Suprapubic skin (tissue), 4 donors: ENCODE results near the gene FOXRED2. TPM values are rescaled to one million over a fixed set of nuclear protein-coding genes. Genes with fewer than 3 reads are reported as not detected.

ENCODE experiments used
- DNase-seq, 2 donors: peaks; one replicate each; pipeline ENCODE4 v3.0.0-alpha.2; 2019; ENCODE audit warnings: low spot score in 2 of 2
- H3K27ac ChIP-seq: fragments of 200-600 bp; sonication (generic); one replicate; pipeline ENCODE4 v1.5.1; 2019
- H3K27me3 ChIP-seq: fragments of 200-600 bp; sonication (generic); one replicate; pipeline ENCODE4 v1.5.1; 2019
- H3K36me3 ChIP-seq: fragments of 200-600 bp; sonication (generic); one replicate; pipeline ENCODE4 v1.5.1; 2019
- H3K4me1 ChIP-seq: fragments of 200-600 bp; sonication (generic); one replicate; pipeline ENCODE4 v1.5.1; 2019
- H3K4me3 ChIP-seq: fragments of 200-600 bp; sonication (generic); one replicate; pipeline ENCODE4 v1.5.1; 2019; ENCODE audit warnings: mild to moderate bottlenecking
- H3K9me3 ChIP-seq: fragments of 200-600 bp; sonication (generic); one replicate; pipeline ENCODE4 v1.5.1; 2019
- EP300 ChIP-seq: sonication (generic); formaldehyde crosslinking; IDR thresholded peaks from one replicate; pipeline ENCODE4 v1.6.1; 2017; ENCODE audit warnings: antibody characterized with exemption
- POLR2A ChIP-seq, 2 donors: fragments of 450-650 bp; IDR thresholded peaks; one replicate each; pipeline ENCODE4 v1.6.1; 2017; ENCODE audit warnings: antibody characterized with exemption in 2 of 2, mild to moderate bottlenecking in 2 of 2, moderate library complexity in 2 of 2
- POLR2AphosphoS5 ChIP-seq, 3 donors: sonication (generic); formaldehyde crosslinking; IDR thresholded peaks; one replicate each; pipeline ENCODE4 v1.6.1; 2017; ENCODE audit warnings: antibody characterized with exemption in 3 of 3
- WGBS: methylation state at CpG from one replicate; pipeline ENCODE4 v1.1.5; 2018; 5-methylcytosine and 5-hydroxymethylcytosine counted together
- total RNA-seq, 4 donors: library from RNA; depleted of rRNA; stranded (reverse); fragments of >200 nt; gene quantifications; one replicate each; pipeline ENCODE4 v1.1.0, GENCODE V29; 2016
- TF ChIP-seq, protein P1 (sequence below), 2 donors: fragments of 200-600 bp in 1 of 2; fragments of 450-650 bp in 1 of 2; sonication (generic) in 1 of 2; IDR thresholded peaks; one replicate each; pipeline ENCODE4 v1.5.1; 2016 to 2019; ENCODE audit warnings: antibody characterized with exemption in 2 of 2, mild to moderate bottlenecking in 1 of 2, moderate library complexity in 1 of 2

The FOXRED2 gene
- 10 to 100 TPM; 11.4 to 20.9 (median 14.0) TPM for total RNA-seq

- H3K4me3 ChIP-seq, result peak within 1 kb of the TSS; percentile 51
- H3K27me3 ChIP-seq, result no peaks in the 10 kb centered on the region
- H3K27ac ChIP-seq, result peak within 1 kb of the TSS; percentile 69
- peaks cover 25% of the 10 kb centered on the region for H3K36me3 ChIP-seq
- H3K4me1 ChIP-seq, result peaks cover 46% of the 10 kb centered on the region
- TF ChIP-seq POLR2AphosphoS5 (IDR thresholded peaks at IDR 0.05) (no peak), EP300 (no peak), POLR2A (IDR thresholded peaks at IDR 0.05) (peak in 1 of 2 donors; percentile 37)
- 11% methylated on average over 28 of the region's 75 CpGs for WGBS
- peak; percentile 90 to 92 for DNase-seq
- H3K9me3 ChIP-seq, result no peaks in the 10 kb centered on the region
Observed at GRCh38 chr22:36506637-36507517, at the start of gene FOXRED2. TSS of gene FOXRED2 (minus strand) at chr22:36507040. CDS start at chr22:36506422, 618 bp downstream.

DNA sequence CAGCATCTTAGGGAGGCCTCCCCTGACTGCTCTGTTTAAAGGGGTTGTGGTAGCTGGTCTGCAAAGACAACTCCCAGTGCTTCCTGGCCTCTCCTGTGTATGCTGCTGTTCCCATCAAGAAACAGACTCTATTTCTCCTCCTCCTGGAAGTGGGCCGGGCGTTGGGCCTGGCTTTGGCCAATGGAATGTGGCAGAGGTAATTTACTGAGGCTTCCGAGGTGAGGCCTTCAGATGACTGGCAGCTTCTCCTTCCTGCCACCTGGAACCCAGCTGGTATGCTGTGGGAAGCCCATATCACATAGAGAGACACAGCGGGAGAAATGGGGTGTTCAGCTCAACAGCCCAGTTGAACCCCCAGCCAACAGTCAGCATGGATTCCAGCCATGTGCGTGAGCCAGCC lies 47.3 kb upstream of the FOXRED2 start:
- no peaks in the 10 kb centered on the region for H3K9me3 ChIP-seq
- no peak for DNase-seq
- no peaks in the 10 kb centered on the region for H3K4me1 ChIP-seq
- TF ChIP-seq POLR2AphosphoS5 (IDR thresholded peaks at IDR 0.05) (no peak), POLR2A (IDR thresholded peaks at IDR 0.05) (no peak), EP300 (no peak)
- TF ChIP-seq, protein P1, sequence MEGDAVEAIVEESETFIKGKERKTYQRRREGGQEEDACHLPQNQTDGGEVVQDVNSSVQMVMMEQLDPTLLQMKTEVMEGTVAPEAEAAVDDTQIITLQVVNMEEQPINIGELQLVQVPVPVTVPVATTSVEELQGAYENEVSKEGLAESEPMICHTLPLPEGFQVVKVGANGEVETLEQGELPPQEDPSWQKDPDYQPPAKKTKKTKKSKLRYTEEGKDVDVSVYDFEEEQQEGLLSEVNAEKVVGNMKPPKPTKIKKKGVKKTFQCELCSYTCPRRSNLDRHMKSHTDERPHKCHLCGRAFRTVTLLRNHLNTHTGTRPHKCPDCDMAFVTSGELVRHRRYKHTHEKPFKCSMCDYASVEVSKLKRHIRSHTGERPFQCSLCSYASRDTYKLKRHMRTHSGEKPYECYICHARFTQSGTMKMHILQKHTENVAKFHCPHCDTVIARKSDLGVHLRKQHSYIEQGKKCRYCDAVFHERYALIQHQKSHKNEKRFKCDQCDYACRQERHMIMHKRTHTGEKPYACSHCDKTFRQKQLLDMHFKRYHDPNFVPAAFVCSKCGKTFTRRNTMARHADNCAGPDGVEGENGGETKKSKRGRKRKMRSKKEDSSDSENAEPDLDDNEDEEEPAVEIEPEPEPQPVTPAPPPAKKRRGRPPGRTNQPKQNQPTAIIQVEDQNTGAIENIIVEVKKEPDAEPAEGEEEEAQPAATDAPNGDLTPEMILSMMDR (IDR thresholded peaks at IDR 0.05), result no peak
- H3K27ac ChIP-seq, result no peak overlapping the region
- no peaks in the 10 kb centered on the region for H3K36me3 ChIP-seq
- 52% methylated on average over 5 of the region's 5 CpGs for WGBS
- H3K4me3 ChIP-seq, result no peak overlapping the region
- peaks cover 51% of the 10 kb centered on the region for H3K27me3 ChIP-seq

GRCh38 chr22:36552289-36552688 lies 45.4 kb upstream of the FOXRED2 start:
- no peaks in the 10 kb centered on the region for H3K36me3 ChIP-seq
- 7% methylated on average over 1 of the region's 1 CpG for WGBS
- TF ChIP-seq, protein P1 (IDR thresholded peaks at IDR 0.05), result no peak
- TF ChIP-seq POLR2A (IDR thresholded peaks at IDR 0.05) (no peak), EP300 (no peak), POLR2AphosphoS5 (IDR thresholded peaks at IDR 0.05) (no peak)
- H3K27me3 ChIP-seq, result peaks cover 57% of the 10 kb centered on the region
- H3K4me3 ChIP-seq, result no peak overlapping the region
- H3K4me1 ChIP-seq, result no peaks in the 10 kb centered on the region
- no peaks in the 10 kb centered on the region for H3K9me3 ChIP-seq
- no peak for DNase-seq
- H3K27ac ChIP-seq, result no peak overlapping the region

DNA sequence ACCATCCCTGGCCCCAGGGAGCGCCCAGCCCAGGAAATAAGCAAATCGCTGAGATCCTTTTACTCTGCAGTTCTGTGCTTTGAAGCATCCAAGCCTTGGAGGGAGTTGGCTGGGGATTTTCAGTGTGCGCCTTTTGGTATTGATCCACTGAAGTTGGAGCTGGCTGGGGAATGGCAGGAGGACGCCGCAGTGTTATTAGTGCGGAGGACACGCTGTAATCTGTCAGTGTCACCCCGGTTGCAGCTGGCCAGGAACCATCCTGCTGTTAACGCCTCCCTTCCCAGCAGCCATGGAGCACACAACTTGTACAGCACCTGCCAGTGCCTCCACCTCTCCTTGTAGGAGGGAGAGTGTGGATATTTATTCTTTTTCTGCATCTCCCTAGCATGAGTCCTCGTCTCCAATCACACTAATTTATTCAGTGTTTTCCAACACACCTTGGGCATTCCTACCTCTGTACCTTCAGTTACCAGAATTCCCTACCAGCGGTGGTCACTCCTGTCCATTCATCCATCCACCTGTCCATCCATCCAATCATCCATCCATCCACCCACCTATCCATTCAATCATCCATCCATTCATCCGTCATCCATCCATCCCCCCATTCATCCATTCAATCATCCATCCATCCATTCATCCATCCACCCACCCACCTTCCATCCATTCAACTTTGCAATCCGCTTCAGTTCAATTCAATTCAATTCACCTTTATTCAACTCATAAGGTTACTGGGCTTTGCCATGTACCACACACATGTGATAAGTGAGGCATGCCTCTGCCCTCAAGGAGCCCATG lies 44.1 kb upstream of the FOXRED2 start:
- Histone ChIP-seq H3K27ac (no peak overlapping the region), H3K36me3 (no peaks in the 10 kb centered on the region), H3K27me3 (peaks cover 58% of the 10 kb centered on the region), H3K9me3 (no peaks in the 10 kb centered on the region), H3K4me1 (peaks cover 2% of the 10 kb centered on the region), H3K4me3 (no peak overlapping the region)
- TF ChIP-seq, protein P1 (IDR thresholded peaks at IDR 0.05), result no peak
- TF ChIP-seq POLR2AphosphoS5 (IDR thresholded peaks at IDR 0.05) (no peak), POLR2A (IDR thresholded peaks at IDR 0.05) (no peak), EP300 (no peak)
- 40% methylated on average over 9 of the region's 13 CpGs for WGBS
- no peak for DNase-seq

- TF ChIP-seq POLR2A (IDR thresholded peaks at IDR 0.05) (no peak), EP300 (no peak), POLR2AphosphoS5 (IDR thresholded peaks at IDR 0.05) (no peak)
- TF ChIP-seq, protein P1 (IDR thresholded peaks at IDR 0.05), result no peak
- no peaks in the 10 kb centered on the region for H3K9me3 ChIP-seq
- H3K27ac ChIP-seq, result no peak overlapping the region
- no peak overlapping the region for H3K4me3 ChIP-seq
- peaks cover 50% of the 10 kb centered on the region for H3K27me3 ChIP-seq
- DNase-seq, result no peak
- H3K4me1 ChIP-seq, result peaks cover 4% of the 10 kb centered on the region
- H3K36me3 ChIP-seq, result no peaks in the 10 kb centered on the region
- 64% methylated on average over 5 of the region's 5 CpGs for WGBS
Observed at GRCh38 chr22:36549033-36549432, 42.2 kb upstream of the FOXRED2 start.
